HG03025 (cell line): ENCODE data around the gene ANO10.
"Not testable (repeated sequence)": the region's sequence is repeated elsewhere in the genome, so short reads cannot be mapped to it uniquely, and the experiment has no call there.

Experiments used
- ATAC-seq: cut with Tn5 transposase; IDR thresholded peaks from one replicate; pipeline ENCODE4 v1.9.1; 2021; ENCODE audit warnings: mild to moderate bottlenecking, moderate library complexity; ENCODE audit not compliant: unreplicated experiment, low FRiP score

The ANO10 gene

DNA sequence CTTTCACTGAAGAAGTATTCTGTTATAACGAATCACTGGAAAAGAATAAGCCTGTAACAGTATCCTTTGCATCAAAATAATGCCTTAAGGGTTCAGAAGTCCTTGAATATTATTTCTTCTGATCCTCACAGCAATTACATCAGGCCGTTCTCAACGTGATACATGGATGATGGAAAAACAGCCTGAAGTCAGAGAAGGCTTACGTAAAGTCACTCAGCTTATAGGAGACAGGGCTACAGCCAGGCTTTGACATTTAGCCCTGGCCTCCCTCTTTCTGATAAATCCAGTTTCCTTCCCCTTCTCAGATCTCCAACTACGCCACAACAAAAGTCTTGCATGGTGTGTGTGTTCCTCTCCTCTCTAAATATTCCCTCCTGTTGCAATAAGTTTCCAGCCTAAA lies 131.9 kb downstream of the ANO10 start:
- ATAC-seq: no peak

DNA sequence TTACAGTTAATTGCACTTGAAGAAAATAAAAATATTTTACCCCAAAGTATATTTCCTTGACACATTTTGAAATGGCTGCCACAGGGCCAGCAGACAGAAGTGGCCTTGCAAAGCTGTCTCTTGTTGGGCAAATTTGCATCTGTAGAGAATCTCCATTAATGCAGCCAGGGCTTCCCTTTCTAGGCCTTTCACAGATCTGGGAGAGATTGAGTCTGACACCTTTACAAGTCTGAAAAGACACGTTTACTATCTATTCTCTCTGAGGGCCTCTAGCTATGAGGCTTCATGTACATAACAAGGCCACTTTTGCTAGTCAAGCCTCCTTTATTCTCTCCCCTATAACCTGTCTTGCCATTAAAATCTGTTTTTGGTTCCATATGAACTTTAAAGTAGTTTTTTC lies 135.9 kb downstream of the ANO10 start:
- no peak for ATAC-seq

DNA sequence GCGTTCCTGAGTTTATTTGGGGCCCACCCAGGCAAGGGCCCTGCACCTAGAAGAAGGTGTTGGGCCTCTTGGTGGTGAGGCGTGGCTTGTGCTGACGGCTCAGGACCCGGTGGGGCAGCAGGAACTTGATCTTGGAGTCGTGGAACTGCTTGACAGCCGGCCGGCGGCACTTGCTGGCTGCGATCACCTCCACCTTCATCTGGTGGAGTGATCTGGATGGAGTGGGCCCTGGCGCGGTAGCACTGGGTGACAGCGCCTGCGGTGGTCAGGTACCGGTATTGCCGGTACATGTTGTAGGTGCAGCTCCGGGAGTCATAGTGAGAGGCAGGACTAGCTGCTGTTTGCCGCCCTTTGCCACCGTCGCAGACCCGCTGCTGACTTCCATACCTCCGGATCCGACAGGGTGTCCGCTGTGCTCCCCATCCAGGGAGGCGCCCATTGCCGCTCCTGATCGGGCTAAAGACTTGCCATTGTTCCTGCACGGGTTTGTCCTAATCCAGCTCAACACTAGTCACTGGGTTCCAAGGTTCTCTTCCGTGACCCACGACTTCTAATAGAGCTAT lies 136.8 kb downstream of the ANO10 start:
- ATAC-seq: no peak

DNA sequence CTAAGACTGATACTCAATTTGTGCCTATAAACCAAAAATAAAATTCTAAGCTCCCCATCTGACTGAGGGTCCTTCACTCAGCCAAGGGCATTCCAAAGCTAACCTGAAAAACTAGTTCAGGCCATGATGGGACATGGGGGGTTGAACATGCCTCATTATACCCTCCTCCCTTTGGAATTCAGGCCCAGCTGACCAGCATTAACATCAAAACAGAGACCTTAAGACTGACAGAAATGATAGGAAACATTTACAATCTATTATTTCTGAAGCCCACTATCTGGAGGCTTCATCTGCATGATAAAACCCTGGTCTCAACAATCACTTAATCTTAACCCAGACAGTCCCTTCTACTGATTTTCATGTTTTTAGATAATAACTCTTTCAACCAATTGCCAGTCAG lies 140.4 kb downstream of the ANO10 start:
- ATAC-seq: no peak

DNA sequence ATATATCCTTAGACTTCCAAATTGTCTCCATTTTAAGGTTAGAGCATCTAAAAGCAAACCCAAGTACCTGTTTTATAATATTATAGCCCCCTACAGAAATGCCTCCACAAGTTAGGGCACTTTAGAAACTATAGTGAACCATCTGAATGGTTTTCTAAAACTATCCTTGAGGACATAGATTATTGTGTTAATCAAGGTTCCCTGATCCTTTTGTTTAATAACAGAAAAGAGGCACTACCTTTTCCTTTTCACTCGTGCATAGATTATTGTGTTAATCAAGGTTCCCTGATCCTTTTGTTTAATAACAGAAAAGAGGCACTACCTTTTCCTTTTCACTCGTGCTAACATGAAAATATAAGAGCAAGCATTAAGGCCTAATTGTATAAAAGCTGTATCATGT lies 143.0 kb downstream of the ANO10 start:
- ATAC-seq: not testable (repeated sequence)

DNA sequence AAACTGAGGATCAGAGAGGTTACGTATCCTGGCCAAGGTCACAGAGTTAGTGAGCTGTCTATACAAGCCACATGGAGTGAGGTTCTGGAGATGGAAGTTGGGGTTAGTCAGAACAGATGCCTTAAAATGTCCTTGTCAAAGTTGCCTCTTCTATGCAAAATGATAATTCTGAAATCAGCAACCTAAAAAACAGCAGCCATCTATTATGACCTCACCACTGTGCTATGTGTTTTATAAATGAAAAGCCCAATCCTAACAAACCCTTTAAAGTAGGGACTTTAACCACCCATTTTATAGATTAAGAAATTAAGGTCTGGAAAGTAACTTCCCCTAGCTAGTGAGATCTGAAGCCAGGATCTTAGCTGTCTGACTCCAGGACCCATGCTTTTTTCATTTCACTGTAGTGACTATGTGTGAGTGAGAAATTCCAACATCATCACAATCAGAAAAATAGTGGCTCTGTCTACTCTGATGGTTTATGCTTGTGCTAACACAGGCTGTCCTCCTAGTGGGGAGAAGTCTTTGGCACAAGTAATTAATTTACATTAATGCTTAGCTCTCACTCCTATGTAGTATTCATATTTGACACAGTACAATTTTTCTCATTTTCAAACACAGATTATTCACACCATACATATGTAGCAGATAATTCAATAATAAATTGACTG lies 143.6 kb downstream of the ANO10 start:
- no peak for ATAC-seq

DNA sequence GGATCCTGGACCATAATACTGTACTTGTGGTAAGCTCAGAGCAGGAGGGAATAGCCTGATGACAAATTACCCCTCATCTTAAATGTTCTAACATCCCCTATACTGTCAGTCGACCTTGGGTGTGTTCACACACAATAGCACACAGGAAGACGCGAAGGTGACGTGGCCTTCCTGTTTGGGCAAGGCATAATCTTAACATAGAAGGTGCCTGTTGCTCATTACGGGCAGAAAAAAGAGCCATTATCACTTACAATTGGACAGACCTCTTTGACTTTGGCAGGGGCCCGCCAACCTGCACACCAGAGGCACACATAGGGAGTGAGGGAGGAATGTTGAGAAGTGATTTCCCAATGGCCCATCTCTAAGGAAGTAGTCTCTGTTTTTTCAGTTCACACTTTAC lies 144.2 kb downstream of the ANO10 start:
- ATAC-seq: no peak

DNA sequence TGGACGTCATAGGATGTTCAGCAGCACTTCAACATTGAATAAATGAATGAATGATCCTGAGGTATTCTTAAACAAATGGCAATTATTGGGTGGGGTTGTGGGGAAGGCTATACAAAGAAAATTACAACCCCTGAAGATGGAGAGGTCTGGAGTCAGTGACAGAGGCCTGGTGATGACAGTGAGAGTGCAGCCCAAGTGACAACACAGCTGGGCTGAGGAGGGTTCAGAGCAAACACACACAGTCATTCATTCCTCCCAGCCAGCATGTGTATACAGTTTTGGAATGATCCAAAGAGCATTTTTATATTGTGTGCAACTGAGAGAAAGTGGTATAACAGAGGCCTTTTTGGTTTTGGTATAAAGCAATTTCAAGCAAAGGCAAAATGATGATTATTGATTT lies 148.1 kb downstream of the ANO10 start:
- ATAC-seq: no peak

DNA sequence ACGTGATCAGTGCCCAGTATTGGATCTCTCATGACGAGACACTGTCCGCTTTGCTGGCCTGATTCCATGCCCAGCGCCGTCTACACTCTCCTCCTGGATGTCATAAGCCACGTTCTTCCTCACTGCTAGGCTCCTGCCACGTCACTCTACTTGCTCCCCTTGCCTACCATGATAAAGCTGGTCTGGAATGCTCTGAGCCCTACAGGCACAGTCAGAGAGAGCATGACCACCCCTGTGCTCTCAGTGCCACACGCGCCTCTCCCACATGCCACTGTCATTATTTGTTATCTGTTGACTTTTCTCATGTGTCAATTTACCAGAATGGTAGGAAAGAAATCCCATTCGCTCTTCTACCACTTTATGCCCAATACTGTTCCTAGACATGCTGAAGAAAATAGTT lies 148.6 kb downstream of the ANO10 start:
- no peak for ATAC-seq

DNA sequence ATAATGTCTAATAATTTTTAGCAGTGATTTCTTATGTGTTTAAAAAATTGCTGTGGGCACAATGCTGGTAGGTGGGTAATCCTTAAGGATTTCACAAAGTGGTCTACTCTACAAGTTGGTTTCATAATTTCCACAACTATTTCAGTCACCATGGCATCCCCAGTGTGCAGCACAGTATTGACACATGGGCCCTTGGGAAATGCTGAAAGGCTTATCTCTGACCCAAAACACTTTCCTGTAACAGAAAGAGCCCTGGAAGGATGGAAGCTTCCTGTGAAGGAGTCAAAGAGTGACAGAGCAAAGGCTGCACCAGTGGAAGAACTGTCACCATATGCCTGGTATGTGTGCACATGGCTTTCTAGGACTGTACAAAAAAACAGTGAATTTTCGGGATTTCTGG lies 153.7 kb downstream of the ANO10 start:
- no peak for ATAC-seq

DNA sequence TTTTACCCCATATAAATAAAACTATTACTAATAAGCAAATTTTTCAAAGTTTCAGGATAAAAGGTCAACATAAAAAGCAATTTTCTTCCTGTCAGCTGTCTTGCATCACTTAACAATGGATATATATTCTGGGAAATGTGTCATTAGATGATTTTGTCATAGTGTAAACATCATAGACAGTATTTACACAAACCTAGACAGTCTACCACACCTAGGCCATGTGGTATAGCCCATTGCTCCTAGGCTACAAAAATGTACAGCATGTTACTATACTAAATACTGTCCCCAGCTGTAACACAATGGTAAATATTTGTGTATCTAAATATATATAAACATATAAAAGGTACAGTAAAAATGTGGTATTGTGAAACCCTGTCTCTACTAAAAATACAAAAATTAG lies 156.7 kb downstream of the ANO10 start:
- ATAC-seq: no peak

DNA sequence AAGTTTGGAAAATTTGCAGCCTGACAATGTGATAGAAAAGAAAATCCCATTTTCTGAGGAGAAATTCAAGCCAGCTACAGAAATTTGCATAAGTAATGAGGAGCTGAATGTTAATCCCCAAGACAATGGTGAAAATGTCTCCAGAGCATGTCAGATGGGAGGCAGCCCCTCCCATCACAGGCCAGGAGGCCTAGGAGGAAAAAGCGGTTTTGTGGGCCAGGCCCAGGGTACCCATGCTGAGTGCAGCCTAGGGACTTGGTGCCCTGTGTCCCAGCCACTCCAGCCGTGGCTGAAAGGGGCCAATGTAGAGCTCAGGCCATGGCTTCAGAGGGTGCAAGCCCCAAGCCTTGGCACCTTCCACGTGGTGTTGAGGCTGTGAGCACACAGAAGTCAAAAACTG lies 159.2 kb downstream of the ANO10 start:
- ATAC-seq: not testable (repeated sequence)

DNA sequence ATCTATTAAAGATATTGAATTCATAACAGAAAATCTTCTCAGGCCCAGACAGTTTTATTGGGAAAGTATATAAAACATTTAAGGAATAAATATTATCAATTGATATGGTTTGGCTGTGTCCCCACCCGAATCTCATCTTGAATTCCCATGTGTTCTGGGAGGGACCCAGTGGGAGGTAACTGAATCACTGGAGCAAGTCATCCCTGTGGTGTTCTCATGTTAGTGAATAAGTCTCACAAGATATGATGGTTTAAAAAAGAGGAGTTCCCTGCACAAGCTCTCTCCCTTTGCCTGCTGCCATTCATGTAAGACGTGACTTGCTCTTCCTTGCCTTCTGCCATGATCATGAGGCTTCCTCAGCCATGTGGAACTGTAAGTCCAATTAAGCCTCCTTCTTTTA lies 160.5 kb downstream of the ANO10 start:
- no peak for ATAC-seq

DNA sequence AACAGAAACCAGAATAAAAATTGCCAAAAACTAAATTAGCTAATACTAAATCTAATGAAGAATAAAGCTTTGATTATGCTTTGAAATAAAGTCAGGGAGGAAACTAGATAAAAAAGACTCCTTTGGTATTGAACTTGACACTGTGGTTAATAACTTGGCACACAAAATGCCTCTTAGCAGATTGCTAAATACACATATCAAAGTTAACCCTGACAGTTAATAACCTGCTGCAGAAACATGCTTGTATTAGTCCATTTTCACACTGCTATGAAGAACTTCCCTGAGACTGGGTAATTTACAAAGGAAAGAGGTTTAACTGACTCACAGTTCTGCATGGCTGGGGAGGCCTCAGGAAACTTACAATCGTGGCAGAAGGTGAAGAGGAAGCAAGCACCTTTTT lies 164.8 kb downstream of the ANO10 start:
- ATAC-seq: not testable (repeated sequence)

DNA sequence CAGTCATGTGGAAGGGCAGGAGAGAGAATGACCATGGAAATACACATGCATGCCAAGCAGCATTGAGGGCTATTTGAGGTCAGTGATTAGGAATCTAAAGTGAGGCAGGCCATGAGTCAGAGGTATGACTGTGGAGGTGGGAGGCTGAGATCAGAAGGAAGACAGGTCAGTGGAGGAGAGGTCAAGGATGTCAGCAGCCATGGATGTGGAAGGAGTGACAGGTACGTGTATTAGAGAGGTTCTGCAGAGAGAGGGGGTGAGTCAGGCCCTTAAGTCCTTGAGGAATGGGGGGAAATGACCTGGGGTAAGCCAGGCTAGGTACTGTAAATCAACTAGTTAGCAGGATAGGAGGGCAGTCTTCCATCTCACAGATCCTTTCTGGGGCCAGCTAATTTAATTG lies 166.6 kb downstream of the ANO10 start:
- no peak for ATAC-seq

DNA sequence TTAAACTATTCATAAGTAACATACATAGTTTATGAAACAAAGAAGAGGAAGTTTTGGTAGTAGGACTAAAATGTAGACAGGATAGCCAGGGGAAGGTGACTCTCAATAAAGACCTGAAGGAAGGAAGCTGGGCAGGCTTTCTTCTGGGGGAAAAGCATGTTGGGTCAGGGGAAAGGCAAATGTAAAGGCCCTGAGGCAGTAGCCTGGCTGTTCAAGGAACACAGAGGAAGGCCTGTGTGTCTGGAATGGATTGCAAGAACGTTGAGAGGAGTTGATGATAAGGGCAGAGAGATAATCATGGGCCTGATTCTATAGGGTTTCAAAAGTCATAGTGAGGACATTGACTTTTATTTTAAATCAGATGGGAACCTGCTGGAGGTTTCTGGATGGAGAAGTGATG lies 167.8 kb downstream of the ANO10 start:
- no peak for ATAC-seq

DNA sequence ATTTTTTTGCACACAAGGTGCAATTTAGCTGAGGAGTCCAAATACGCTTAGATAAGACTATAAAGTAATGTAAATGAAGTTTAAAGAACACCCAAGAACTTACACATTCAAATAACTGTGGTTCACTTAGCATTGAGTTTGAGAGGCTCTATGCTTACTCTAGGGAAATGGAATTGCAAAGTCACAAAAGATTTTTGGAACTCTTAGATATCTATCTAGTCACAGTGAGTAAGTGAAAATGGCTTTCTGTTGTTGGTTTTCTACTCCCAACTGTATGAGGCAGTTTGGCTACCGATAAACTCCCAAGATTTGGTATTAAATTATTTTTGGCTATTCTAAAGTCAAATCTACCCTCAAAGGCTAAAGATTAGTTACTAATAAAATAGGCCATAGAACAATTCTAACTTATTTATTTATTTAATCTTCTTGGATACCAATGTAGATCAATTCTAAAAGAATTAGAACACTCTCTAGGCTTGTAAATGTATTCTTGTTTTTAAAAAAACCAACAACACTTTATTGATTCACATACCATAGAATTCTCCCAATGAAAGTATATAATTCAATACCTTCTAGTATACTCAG lies 170.0 kb downstream of the ANO10 start:
- no peak for ATAC-seq

DNA sequence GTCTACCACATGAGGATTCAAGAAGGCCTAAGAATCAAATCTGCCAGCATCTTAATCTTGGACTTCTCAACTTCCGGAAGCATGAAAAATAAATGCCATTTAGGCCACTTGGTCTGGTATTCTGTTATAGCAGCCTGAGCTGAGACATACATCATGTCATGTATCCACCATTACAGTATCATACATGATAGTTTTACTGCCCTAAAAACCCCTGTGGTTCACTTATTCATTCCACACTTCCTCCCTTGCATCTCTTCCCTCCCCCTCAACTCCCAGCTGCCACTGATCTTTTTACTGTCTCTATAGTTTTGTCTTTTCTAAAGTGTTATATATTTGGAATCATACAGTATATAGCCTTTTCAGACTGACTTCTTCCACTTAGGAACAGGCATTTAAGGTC lies 173.7 kb downstream of the ANO10 start:
- no peak for ATAC-seq

DNA sequence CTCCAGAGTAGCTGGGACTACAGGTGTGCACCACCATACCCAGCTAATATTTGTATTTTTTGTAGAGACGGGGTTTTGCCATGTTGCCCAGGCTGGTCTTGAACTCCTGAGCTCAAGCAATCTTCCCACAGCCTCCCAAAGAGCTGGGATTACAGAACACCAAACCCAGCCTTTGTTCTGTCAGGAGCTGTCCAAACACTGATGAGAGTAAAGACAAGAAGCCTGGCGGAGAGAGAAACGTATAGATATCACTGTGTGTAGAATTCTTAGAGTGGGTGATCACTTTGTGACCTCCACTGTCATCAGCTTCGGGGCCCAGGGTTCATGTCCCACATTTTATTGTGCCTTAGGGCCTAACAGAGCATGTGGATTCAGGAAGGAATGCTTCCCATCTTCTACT lies 176.0 kb downstream of the ANO10 start:
- ATAC-seq: no peak

DNA sequence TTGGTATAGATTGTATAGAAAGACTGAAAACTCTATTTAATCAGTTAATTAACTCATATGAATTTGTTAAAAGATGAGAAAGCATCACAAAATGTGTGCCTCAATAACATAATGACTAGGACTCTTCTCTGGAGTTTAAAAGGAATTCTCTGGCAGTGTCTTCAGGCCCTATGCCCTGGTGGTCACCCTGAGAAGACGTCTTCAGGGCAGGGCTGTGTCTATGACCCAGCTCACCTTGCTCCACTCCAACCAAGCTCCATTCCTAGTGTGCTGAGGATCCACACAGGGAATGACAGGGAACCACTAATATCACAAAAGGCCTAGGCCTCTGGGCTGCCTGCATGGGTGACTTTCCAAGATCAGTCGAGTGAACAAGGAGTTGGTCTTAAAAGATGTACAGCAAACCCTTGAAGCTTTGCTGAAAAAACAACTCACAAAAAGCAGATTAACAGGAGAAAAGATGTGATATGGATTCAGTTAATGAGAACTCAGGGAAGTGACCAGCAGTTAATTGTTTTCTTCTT lies 178.9 kb downstream of the ANO10 start:
- ATAC-seq: no peak

DNA sequence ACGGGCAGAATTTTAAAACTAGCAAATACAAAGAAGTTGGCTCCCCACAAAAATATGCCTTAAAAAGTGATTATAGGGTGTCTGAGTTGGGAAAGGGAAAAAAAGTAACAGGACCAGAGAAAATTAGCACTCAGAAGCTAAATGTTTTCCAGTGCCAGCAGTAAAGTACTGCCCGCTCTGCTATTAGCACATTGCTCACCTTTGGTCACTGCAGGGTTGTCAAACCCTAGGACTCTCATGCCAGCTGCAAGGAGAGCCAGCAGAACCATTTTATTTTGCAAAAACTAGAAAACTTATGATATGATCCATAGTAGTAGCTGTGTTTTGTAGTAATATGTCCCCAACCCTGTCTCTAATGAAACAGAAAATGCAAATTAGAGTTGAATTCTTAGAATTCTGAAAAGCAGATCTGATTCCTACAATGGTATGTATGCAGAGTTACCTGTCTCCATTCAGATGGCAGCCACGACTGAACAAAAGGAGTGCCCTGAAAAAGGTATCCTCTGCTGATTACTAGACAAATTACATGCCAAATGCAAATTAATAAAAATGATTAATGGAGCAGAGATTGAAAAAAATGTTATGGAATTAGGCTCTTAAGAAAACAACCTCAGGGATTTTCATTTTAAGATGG lies 185.2 kb downstream of the ANO10 start:
- no peak for ATAC-seq

DNA sequence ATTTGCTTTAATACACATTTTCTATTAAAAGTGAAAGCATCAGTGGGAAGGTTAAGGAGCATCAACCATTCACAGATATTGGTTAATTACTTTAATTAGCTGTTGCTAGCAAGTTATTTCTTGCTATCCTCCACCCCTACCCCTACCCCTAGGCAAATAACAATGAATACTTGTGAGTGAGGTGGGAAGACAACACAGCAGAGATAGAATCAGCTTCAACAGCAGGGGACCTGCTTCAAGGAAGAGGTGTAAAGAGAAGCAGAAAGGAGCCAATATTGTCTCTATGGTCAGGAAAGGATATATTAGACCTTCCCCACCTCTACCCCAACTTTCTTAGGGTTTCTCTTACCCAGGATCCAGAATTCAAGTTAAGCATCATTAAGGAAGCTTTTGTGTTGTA lies 186.1 kb downstream of the ANO10 start:
- no peak for ATAC-seq
